Measurements from ENCODE around the gene TNNI2.

The TNNI2 gene

DNA sequence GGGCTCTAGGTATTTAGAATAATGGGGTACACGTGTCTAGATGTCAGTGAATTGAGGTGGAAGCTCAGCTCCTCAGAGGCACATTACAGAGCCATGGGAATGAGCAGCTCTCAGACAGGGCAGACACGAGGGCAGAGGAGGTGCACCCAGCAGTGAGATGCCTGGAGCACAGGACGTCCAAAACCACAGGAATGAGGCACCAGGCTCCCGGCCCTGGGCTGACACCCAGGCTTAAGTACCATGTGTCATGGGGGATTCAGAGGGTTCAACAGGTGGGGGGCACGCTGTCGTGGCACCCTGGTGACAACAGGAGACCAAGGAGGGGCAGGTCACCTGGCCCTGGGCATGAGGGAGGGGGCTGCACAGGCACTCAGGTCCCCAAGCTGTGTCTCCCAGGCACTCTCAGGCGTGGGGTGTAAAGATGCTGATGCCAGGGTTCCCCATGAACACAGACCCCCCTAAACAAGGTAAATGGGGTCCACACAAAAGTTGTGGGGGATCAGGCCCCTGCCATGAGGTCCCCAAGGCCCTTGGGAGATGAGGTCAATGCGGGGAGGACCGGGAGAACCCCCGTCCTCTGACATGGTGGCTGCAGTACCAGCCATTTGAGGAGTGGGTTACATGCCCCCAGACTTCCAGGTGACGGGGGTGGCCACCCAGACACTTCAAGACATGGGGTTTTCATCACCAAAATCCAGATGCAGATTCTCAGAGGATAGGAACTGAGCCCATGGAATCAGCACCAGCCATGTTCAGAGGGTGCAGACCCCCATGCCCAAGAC lies 9.6 kb upstream of the TNNI2 start:
- DNase-seq (ENCODE audit: extremely low read depth, low read depth): no peak
- H3K4me3 ChIP-seq (replicated peaks; ENCODE audit: low read depth, low read length): no peak overlapping the region
- TF ChIP-seq, protein P1, sequence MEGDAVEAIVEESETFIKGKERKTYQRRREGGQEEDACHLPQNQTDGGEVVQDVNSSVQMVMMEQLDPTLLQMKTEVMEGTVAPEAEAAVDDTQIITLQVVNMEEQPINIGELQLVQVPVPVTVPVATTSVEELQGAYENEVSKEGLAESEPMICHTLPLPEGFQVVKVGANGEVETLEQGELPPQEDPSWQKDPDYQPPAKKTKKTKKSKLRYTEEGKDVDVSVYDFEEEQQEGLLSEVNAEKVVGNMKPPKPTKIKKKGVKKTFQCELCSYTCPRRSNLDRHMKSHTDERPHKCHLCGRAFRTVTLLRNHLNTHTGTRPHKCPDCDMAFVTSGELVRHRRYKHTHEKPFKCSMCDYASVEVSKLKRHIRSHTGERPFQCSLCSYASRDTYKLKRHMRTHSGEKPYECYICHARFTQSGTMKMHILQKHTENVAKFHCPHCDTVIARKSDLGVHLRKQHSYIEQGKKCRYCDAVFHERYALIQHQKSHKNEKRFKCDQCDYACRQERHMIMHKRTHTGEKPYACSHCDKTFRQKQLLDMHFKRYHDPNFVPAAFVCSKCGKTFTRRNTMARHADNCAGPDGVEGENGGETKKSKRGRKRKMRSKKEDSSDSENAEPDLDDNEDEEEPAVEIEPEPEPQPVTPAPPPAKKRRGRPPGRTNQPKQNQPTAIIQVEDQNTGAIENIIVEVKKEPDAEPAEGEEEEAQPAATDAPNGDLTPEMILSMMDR (IDR thresholded peaks at IDR 0.05; ENCODE audit: low read depth, low read length, missing control alignments): no peak

DNA sequence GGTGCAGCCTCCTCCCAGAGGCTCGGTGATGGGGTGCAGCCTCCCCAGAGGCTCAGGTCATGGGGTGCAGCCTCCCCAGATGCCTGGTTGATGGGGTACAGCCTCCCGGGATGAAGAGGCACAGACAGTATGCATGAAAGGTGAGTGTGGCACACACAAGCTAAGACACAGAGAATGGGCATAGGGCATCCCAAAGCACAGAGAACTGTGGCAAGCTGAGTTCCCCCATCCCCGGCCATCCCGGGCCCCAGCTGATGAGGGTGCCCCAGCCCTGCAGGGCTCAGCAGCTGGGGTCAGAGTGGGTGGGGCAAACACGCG lies 8.8 kb upstream of the TNNI2 start:
- no peak for DNase-seq (ENCODE audit: extremely low read depth, low read depth)
- TF ChIP-seq, protein P1 (IDR thresholded peaks at IDR 0.05; ENCODE audit: low read depth, low read length, missing control alignments): no peak
- no peak overlapping the region for H3K4me3 ChIP-seq (replicated peaks; ENCODE audit: low read depth, low read length)

DNA sequence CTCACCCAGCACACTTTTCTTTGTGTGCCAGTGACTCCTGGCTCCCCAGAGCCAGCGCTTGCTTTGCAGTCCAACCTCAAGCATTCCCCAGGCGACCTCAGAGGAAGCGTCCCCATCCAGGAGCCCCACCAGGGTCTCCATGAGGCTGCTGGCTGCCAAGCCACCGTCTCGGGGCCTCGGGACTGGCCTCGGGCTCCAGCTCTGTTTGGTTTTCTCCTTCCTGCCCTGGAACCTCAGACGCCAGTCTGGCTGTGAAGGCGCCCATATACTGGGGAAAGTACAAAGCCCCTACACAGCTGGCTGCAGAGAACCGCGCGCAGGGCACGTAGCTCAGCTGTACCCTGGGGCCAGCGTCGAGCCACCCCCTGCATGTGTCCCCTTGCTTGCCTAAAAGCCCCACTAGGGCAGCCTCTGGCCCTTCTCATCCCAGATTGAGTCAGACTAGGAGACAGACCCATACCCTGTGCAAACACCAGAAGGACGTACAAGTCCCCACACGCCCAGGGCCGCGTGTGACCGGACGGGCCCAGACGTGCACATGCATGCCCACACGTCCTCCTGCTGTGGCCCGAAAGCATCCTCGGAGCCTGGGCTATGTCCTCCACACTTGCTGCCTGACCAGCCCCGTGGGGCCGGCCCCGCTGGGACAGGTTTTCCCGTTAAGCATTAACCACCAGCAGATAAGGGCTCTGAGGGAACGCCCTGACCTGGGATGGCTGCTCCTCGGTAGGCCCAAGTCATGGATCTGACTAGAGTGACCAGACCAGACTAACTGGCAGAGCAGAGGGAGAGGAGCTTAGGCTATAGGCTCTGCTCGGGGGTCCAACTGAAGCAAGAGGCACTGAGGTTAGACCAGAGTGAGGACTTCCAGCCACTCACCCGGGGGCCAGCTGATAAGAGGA lies 8.2 kb upstream of the TNNI2 start:
- TF ChIP-seq, protein P1 (IDR thresholded peaks at IDR 0.05; ENCODE audit: low read depth, low read length, missing control alignments): no peak
- DNase-seq (ENCODE audit: extremely low read depth, low read depth): no peak
- no peak overlapping the region for H3K4me3 ChIP-seq (replicated peaks; ENCODE audit: low read depth, low read length)

DNA sequence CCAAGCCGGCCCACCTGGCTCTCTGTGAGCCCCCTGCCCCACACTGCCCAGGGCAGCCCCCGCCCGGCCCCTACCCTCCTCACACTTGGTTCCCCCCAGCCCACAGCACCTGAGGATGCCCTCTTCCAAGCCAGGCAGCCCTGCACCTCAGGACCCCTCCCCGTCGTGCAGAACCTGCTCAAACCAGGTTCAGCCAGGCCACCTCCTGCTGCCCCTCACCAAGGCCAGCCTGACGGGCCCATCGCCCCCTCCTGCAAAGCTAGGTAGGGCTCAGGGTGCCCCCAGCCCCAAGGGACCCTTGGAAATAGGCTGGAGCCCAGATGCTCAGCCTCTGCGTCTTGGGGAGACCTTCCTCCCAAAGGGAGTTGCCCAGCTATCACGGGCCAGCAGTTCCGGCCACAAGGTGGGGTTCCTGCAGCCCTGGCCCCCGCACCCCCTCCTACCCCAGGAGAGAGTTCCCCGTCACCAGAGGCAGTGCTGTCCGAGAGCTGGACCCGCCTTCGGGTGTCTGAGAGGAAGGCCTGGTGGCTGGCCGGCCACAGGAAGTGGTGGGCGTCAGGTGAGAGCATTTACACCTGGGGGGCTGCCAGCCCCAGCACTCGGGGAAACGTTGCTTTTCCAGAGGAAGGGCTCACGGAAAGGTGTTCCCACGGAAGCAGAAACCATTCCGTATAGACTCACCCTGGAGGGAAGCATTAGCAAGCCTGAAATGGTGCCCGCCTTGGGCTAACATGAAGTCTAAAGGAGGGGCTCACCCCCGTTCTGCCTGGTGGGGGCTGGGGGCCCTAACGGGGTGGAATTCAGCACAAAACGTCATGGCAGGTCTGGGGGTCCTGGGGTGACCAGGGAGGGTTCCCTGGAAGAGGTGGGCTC lies 7.2 kb upstream of the TNNI2 start:
- TF ChIP-seq, protein P1 (IDR thresholded peaks at IDR 0.05; ENCODE audit: low read depth, low read length, missing control alignments): no peak
- H3K4me3 ChIP-seq (replicated peaks; ENCODE audit: low read depth, low read length): no peak overlapping the region
- no peak for DNase-seq (ENCODE audit: extremely low read depth, low read depth)

DNA sequence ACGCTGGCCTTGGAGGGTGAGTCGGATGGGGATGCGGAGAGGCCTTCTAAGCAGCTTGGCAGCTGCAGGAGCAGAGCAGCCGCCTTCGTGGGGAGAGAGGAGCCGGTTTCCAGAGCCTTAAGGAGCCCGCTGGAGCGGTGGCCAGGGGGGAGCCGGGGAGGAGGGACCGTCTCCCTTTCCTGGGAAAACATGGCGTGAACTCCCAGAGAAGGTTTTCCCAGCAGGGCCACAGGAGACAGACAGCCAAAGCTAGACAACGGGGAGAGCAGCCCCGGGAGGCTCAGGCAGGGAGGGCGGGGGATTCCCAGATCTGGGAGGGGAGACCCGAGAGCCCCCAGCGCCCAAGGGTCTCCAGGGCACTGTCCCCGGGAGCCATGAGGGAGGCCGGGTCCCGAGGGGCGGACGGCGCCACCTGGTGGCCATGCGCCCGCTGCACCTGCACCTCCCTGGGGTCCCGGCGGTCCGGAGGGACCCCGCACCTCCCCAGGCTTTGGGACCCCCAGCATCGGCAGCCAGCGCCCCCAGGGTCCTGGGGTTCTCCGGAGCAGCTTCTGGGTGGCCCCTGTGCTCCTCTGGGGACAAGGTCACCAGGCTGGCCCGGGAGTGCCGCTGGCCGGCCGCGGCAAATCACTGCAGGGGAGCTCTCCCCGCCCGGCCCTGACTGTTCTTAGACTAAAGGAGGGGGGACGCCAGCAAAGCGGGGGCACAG lies 6.4 kb upstream of the TNNI2 start:
- TF ChIP-seq, protein P1 (IDR thresholded peaks at IDR 0.05; ENCODE audit: low read depth, low read length, missing control alignments): peak; percentile 92
- H3K4me3 ChIP-seq (replicated peaks; ENCODE audit: low read depth, low read length): no peak overlapping the region
- no peak for DNase-seq (ENCODE audit: extremely low read depth, low read depth)

DNA sequence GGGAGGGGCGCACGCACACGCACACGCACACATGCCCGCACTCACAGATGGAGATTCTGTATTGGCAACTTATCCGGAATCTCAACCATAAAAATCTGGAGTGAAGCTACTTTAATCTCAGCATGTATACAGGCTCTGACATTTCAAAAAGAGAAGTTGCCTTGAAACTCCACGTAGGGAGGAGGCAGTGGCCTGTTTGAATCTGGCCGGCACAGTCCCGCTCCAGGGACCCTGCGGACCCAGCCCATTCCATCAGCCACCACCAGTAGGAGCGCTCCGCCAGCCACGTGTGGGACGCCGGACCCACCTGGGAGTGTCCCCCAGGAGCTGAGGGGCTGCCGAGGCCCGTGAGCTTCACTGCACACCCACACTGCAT lies 5.9 kb upstream of the TNNI2 start:
- no peak overlapping the region for H3K4me3 ChIP-seq (replicated peaks; ENCODE audit: low read depth, low read length)
- no peak for DNase-seq (ENCODE audit: extremely low read depth, low read depth)
- TF ChIP-seq, protein P1 (IDR thresholded peaks at IDR 0.05; ENCODE audit: low read depth, low read length, missing control alignments): no peak
